ENCODE results near the gene MORN1.

The MORN1 gene

GRCh38 chr1:2376931-2377672 lies 14.3 kb downstream of the MORN1 start:
- TF ChIP-seq, protein P1, sequence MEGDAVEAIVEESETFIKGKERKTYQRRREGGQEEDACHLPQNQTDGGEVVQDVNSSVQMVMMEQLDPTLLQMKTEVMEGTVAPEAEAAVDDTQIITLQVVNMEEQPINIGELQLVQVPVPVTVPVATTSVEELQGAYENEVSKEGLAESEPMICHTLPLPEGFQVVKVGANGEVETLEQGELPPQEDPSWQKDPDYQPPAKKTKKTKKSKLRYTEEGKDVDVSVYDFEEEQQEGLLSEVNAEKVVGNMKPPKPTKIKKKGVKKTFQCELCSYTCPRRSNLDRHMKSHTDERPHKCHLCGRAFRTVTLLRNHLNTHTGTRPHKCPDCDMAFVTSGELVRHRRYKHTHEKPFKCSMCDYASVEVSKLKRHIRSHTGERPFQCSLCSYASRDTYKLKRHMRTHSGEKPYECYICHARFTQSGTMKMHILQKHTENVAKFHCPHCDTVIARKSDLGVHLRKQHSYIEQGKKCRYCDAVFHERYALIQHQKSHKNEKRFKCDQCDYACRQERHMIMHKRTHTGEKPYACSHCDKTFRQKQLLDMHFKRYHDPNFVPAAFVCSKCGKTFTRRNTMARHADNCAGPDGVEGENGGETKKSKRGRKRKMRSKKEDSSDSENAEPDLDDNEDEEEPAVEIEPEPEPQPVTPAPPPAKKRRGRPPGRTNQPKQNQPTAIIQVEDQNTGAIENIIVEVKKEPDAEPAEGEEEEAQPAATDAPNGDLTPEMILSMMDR (IDR thresholded peaks at IDR 0.05; ENCODE audit: insufficient read depth, missing control alignments): no peak
- DNase-seq (ENCODE audit: insufficient read length, low spot score): no peak
- no peak for FAIRE-seq

DNA sequence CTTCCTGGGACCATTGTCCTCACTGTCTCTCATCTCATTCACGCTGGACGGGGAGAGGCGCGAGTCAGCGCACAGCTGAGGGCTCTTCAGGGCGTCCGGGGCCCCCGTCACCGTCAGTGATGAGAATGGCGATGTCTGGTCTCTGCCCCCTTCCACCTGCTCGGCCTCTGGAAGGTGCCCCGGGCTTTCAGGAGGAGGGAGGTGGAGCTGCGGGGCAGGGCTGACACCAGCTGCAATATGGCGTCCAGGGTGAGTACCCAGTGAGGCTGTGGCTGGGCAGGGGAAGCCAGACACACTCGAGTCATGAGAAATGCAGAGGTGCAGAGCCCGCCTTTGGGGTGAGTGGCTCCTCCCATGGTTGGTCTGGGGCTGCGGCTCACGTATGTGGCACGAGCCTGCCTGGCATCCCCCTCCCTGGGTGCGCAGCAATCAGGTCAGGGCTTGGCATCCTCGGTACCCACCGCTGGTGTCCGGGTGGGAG lies 15.1 kb downstream of the MORN1 start:
- FAIRE-seq: no peak
- DNase-seq (ENCODE audit: insufficient read length, low spot score): no peak
- TF ChIP-seq, protein P1 (IDR thresholded peaks at IDR 0.05; ENCODE audit: insufficient read depth, missing control alignments): no peak

- DNase-seq (ENCODE audit: insufficient read length, low spot score): no peak
- TF ChIP-seq, protein P1 (IDR thresholded peaks at IDR 0.05; ENCODE audit: insufficient read depth, missing control alignments): no peak
- FAIRE-seq: no peak
Measured at GRCh38 chr1:2375923-2376260, 15.5 kb downstream of the MORN1 start.

DNA sequence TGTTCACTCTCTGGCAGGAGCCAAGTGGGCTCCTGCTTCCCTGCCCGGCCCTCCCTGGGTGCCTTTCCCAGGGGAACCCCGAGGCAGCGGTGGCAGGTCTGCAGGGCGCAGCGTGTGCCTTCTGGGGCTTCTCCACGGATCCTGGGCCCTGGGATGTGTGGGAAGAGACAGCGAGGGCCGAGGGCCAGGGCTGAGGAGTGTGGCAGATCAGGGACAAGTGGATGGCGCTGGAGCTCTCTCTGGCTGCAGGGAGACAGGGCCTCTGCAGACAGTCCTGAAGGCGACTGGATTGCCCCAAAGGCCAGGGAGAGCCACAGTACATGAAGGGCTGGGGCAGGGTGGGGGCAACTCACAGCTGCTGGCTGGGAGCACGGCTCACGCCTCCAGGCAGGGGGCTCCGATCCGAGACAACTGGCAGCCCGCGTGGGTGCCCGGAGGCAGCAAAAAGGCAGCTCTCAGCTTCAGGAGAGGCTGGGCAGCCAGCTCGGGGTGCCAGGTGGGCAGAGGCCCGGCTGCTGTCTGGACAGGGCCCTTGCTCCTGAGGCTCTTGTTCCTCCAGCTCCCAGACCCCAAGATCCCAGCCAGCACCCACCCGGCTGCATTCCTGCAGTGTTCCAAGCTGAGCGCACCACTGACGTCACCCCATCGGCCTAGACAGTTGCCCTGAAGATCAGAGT lies 16.0 kb downstream of the MORN1 start:
- FAIRE-seq (no peak), DNase-seq (ENCODE audit: insufficient read length, low spot score) (no peak)
- TF ChIP-seq, protein P1 (IDR thresholded peaks at IDR 0.05; ENCODE audit: insufficient read depth, missing control alignments): no peak

- TF ChIP-seq, protein P1 (IDR thresholded peaks at IDR 0.05; ENCODE audit: insufficient read depth, missing control alignments): no peak
- DNase-seq (ENCODE audit: insufficient read length, low spot score) (no peak), FAIRE-seq (no peak)
Measured at GRCh38 chr1:2374252-2375155, 16.9 kb downstream of the MORN1 start.

GRCh38 chr1:2373551-2374251 lies 17.7 kb downstream of the MORN1 start:
- DNase-seq (ENCODE audit: insufficient read length, low spot score): no peak
- TF ChIP-seq, protein P1 (IDR thresholded peaks at IDR 0.05; ENCODE audit: insufficient read depth, missing control alignments): no peak
- FAIRE-seq: no peak

All from D721Med (cell line).